Activated CD4-positive, CD25-positive, alpha-beta regulatory T cell (primary cell): ENCODE data around the gene TEKT4.
A peak's percentile ranks its signal among the peaks of the same experiment; 100 is the strongest.
"Not testable (repeated sequence)": the region's sequence is repeated elsewhere in the genome, so short reads cannot be mapped to it uniquely, and the experiment has no call there.

Source experiments
- DNase-seq, 4 experiments: peaks; one replicate each; lab custom pipeline; 2025; lab: John Stamatoyannopoulos, UW

The TEKT4 gene

GRCh38 chr2:94871226-94872087 lies at the start of gene TEKT4:
Gene TEKT4 (plus strand): TSS chr2:94871430. CDS start chr2:94871580, 150 bp downstream.
- DNase-seq, result no peak

- DNase-seq, result not testable (repeated sequence)
These were observed 32.0 kb upstream of the TEKT4 start for GRCh38 chr2:94839224-94839623.

GRCh38 chr2:94856856-94857255 lies 14.4 kb upstream of the TEKT4 start:
- DNase-seq, result not testable (repeated sequence)

GRCh38 chr2:94857367-94858162 lies 13.7 kb upstream of the TEKT4 start:
- DNase-seq, result not testable (repeated sequence)

- not testable (repeated sequence) for DNase-seq
These were observed 12.9 kb upstream of the TEKT4 start for GRCh38 chr2:94858163-94858888.

- DNase-seq, result no peak
These were observed 9.7 kb upstream of the TEKT4 start for GRCh38 chr2:94861308-94862152.

- DNase-seq, result not testable (repeated sequence)
These were observed 8.3 kb upstream of the TEKT4 start for GRCh38 chr2:94862903-94863302.

GRCh38 chr2:94869131-94869530 lies 2.1 kb upstream of the TEKT4 start:
- DNase-seq, result no peak

GRCh38 chr2:94869552-94870439 lies 1.4 kb upstream of the TEKT4 start:
- DNase-seq, result no peak

GRCh38 chr2:94870440-94871225 lies 597 bp upstream of the TEKT4 start:
- DNase-seq, result no peak

- no peak for DNase-seq
These were observed 923 bp downstream of the TEKT4 start for GRCh38 chr2:94872088-94872618.

GRCh38 chr2:94872676-94873361 lies 1.6 kb downstream of the TEKT4 start:
- no peak for DNase-seq

- no peak for DNase-seq
These were observed 2.4 kb downstream of the TEKT4 start for GRCh38 chr2:94873362-94874276.

- peak; percentile 21 to 45 (median 35) for DNase-seq
These were observed 3.2 kb downstream of the TEKT4 start for GRCh38 chr2:94874277-94874997.

- no peak for DNase-seq
These were observed 4.0 kb downstream of the TEKT4 start for GRCh38 chr2:94875064-94875819.
